Esophagus muscularis mucosa (tissue), 4 donors: ENCODE measurements around the gene ZNF197.
"Not testable (repeated sequence)": the region's sequence is repeated elsewhere in the genome, so short reads cannot be mapped to it uniquely, and the experiment has no call there.

Source experiments
- EP300 ChIP-seq: sonication (generic); formaldehyde crosslinking; IDR thresholded peaks from one replicate; pipeline ENCODE4 v1.6.1; 2017; ENCODE audit warnings: antibody characterized with exemption
- POLR2A ChIP-seq: fragments of 450-650 bp; IDR thresholded peaks from one replicate; pipeline ENCODE4 v1.6.1; 2017; ENCODE audit warnings: antibody characterized with exemption, moderate library complexity, mild to moderate bottlenecking, low read depth
- POLR2AphosphoS5 ChIP-seq, 2 donors: sonication (generic); formaldehyde crosslinking; IDR thresholded peaks; one replicate each; pipeline ENCODE4 v1.6.1; 2017; ENCODE audit warnings: antibody characterized with exemption in 2 of 2
- TF ChIP-seq, protein P1 (sequence below), 3 experiments: fragments of 200-600 bp in 2 of 3; fragments of 450-650 bp in 1 of 3; sonication (generic) in 2 of 3; IDR thresholded peaks; one replicate each; pipeline ENCODE4 v1.5.1; 2017 to 2019; ENCODE audit warnings: antibody characterized with exemption in 3 of 3, mild to moderate bottlenecking in 2 of 3, moderate library complexity in 1 of 3

DNA sequence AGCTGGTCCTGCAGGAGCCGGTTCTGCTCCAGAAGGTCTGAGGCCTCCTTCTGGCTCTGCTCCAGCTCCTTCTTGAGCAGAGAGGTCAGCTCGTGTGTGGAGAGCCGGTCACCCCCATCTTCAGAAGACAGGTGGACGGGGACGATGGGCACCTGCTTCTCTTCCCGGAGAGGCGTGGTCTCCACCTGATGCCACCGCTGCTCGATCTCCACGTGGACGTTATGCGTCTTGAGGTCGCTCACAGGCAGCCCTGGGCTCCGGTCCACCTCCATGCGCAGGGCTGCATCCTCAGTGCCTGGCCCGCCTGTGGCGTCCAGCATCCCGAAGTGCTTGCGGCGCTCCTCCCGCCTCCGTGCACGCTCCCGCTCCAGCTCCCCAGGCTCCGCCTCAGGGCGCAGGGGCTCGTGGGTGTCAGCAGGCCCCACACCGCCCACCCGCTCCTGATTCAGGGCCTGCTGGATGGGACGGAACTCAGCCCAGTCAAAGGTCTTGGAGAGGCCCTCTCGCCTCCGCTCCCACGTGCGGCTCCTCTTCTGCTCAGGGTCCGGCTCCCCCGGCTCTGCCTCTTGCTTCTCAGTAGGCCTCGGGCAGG is 45.8 kb upstream of the ZNF197 start:
- not testable (repeated sequence) for TF ChIP-seq POLR2A; POLR2AphosphoS5 (IDR thresholded peaks at IDR 0.05); EP300
- TF ChIP-seq, protein P1, sequence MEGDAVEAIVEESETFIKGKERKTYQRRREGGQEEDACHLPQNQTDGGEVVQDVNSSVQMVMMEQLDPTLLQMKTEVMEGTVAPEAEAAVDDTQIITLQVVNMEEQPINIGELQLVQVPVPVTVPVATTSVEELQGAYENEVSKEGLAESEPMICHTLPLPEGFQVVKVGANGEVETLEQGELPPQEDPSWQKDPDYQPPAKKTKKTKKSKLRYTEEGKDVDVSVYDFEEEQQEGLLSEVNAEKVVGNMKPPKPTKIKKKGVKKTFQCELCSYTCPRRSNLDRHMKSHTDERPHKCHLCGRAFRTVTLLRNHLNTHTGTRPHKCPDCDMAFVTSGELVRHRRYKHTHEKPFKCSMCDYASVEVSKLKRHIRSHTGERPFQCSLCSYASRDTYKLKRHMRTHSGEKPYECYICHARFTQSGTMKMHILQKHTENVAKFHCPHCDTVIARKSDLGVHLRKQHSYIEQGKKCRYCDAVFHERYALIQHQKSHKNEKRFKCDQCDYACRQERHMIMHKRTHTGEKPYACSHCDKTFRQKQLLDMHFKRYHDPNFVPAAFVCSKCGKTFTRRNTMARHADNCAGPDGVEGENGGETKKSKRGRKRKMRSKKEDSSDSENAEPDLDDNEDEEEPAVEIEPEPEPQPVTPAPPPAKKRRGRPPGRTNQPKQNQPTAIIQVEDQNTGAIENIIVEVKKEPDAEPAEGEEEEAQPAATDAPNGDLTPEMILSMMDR (IDR thresholded peaks at IDR 0.05) = not testable (repeated sequence)
